ENCODE measurements around the gene DCTPP1. TPM values are rescaled to one million over a fixed set of nuclear protein-coding genes. Genes with fewer than 3 reads are reported as not detected.

DCTPP1 gene
- polyA plus RNA-seq, 1 of the 3 experiments (the other 2 are of a cell fraction), result 79.2 TPM

- no peak for TF ChIP-seq GABPA (IDR thresholded peaks at IDR 0.05; ENCODE audit: low read depth)
Measured at GRCh38 chr16:30375864-30376263, 54.0 kb downstream of the DCTPP1 start (continued).

- Histone ChIP-seq H3K4me3 (ENCODE audit: low read depth in 2 of 2, low read length in 1 of 2) (no peak within 1 kb of the TSS), H3K36me3 (replicated peaks in 1 of 2; ENCODE audit: control insufficient read depth in 1 of 2, insufficient read depth in 2 of 2, low read length in 1 of 2) (no peaks in the 10 kb centered on the region), H3K79me2 (ENCODE audit: insufficient read depth) (peaks cover 10% of the 10 kb centered on the region), H4K20me1 (ENCODE audit: insufficient read depth) (peaks cover 4% of the 10 kb centered on the region), H3K9me3 (no peaks in the 10 kb centered on the region), H2AFZ (ENCODE audit: low read depth) (no peak within 1 kb of the TSS), H3F3A (replicated peaks; ENCODE audit: insufficient read depth) (peaks cover 11% of the 10 kb centered on the region), H3K27ac (ENCODE audit: low read depth in 2 of 2, low read length in 1 of 2) (no peak within 1 kb of the TSS), H3K27me3 (ENCODE audit: insufficient read depth) (no peaks in the 10 kb centered on the region), H3K9me2 (no peaks in the 10 kb centered on the region), H3K4me2 (no peak within 1 kb of the TSS), H3K4me1 (ENCODE audit: control insufficient read depth in 1 of 2, insufficient read depth in 2 of 2, low read depth in 1 of 2, low read length in 1 of 2) (peaks cover 10 to 25% of the 10 kb centered on the region in 2 experiments; a peak in 3 of 4 replicates), H3K9ac (no peak within 1 kb of the TSS)
- no peak for DNase-seq
- WGBS (ENCODE audit: low lambda C conversion rate), result 83% methylated on average over 2 of the region's 6 CpGs
- TF ChIP-seq JUND (IDR thresholded peaks at IDR 0.05) (no peak), MEF2A (IDR thresholded peaks at IDR 0.05; ENCODE audit: borderline replicate concordance, low read depth) (no peak), USF1 (IDR thresholded peaks at IDR 0.05; ENCODE audit: borderline replicate concordance, low read depth) (no peak), RFX5 (IDR thresholded peaks at IDR 0.05; ENCODE audit: low read length) (no peak), RXRA (IDR thresholded peaks at IDR 0.05; ENCODE audit: borderline replicate concordance, low read depth) (no peak), MXI1 (IDR thresholded peaks at IDR 0.05; ENCODE audit: low read depth, low read length) (no peak), POLR2AphosphoS5 (IDR thresholded peaks at IDR 0.05; ENCODE audit: low read depth, low read length) (no peak), FOSL2 (IDR thresholded peaks at IDR 0.05; ENCODE audit: borderline replicate concordance, low read depth) (no peak), NFIC (IDR thresholded peaks at IDR 0.05; ENCODE audit: borderline replicate concordance) (no peak), CHD2 (IDR thresholded peaks at IDR 0.05; ENCODE audit: low read length, partially characterized antibody) (no peak), TEAD4 (IDR thresholded peaks at IDR 0.05; ENCODE audit: borderline replicate concordance, insufficient read depth) (no peak)
- TF ChIP-seq, protein P1, sequence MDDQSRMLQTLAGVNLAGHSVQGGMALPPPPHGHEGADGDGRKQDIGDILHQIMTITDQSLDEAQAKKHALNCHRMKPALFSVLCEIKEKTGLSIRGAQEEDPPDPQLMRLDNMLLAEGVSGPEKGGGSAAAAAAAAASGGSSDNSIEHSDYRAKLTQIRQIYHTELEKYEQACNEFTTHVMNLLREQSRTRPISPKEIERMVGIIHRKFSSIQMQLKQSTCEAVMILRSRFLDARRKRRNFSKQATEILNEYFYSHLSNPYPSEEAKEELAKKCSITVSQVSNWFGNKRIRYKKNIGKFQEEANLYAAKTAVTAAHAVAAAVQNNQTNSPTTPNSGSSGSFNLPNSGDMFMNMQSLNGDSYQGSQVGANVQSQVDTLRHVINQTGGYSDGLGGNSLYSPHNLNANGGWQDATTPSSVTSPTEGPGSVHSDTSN (IDR thresholded peaks at IDR 0.05), result no peak
- TF ChIP-seq, protein P2, sequence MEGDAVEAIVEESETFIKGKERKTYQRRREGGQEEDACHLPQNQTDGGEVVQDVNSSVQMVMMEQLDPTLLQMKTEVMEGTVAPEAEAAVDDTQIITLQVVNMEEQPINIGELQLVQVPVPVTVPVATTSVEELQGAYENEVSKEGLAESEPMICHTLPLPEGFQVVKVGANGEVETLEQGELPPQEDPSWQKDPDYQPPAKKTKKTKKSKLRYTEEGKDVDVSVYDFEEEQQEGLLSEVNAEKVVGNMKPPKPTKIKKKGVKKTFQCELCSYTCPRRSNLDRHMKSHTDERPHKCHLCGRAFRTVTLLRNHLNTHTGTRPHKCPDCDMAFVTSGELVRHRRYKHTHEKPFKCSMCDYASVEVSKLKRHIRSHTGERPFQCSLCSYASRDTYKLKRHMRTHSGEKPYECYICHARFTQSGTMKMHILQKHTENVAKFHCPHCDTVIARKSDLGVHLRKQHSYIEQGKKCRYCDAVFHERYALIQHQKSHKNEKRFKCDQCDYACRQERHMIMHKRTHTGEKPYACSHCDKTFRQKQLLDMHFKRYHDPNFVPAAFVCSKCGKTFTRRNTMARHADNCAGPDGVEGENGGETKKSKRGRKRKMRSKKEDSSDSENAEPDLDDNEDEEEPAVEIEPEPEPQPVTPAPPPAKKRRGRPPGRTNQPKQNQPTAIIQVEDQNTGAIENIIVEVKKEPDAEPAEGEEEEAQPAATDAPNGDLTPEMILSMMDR (IDR thresholded peaks at IDR 0.05), result no peak
- ChIA-PET POLR2A (no interaction called here), CTCF (no interaction called here)
Measured at GRCh38 chr16:30374538-30374937, 55.3 kb downstream of the DCTPP1 start, which contains the start of gene MYL11. Gene MYL11, plus strand, starts transcription at chr16:30374802. Its CDS starts 56 bp downstream, at chr16:30374858.

Small RNA genes lying within 50 kb of the gene (small RNA-seq; reads per million reads assigned to genes)
- gene RF00019, result 0 reads per million in 7 experiments
- gene RF00406, result 0 to 23.0 (median 0) reads per million in 7 experiments

Other genes starting within 250 kb of the DCTPP1 start
- gene CORO1A, start 246.4 kb downstream of the DCTPP1 start, polyA plus RNA-seq (2012; rRNA removed), result 13.0 and 13.5 TPM in 2 replicates
- gene BOLA2B, start 236.4 kb downstream of the DCTPP1 start, polyA plus RNA-seq (2012; rRNA removed), result 660 and 726 TPM in 2 replicates
- gene SLX1A, start 236.2 kb downstream of the DCTPP1 start, polyA plus RNA-seq (2012; rRNA removed), result 45.0 and 68.8 TPM in 2 replicates
- gene SULT1A3, start 230.8 kb downstream of the DCTPP1 start, polyA plus RNA-seq (2012; rRNA removed), result 20.4 and 24.1 TPM in 2 replicates
- gene NPIPB13, start 181.6 kb downstream of the DCTPP1 start, polyA plus RNA-seq (2012; rRNA removed), result 1.9 and 5.3 TPM in 2 replicates
- gene CD2BP2, start 74.7 kb downstream of the DCTPP1 start, polyA plus RNA-seq (2012; rRNA removed), result 80.8 and 85.3 TPM in 2 replicates
- 15.7 and 20.5 TPM in 2 replicates for gene TBC1D10B, start 59.5 kb downstream of the DCTPP1 start, polyA plus RNA-seq (2012; rRNA removed)
- 0.23 TPM in 1 of 2 replicates, not detected in the other for gene MYL11, start 55.2 kb downstream of the DCTPP1 start, polyA plus RNA-seq (2012; rRNA removed)
- gene SEPTIN1, start 47.5 kb downstream of the DCTPP1 start, polyA plus RNA-seq (2012; rRNA removed), result 0.13 and 0.25 TPM in 2 replicates
- gene ZNF48, start 34.6 kb downstream of the DCTPP1 start, polyA plus RNA-seq (2012; rRNA removed), result 7.9 and 8.8 TPM in 2 replicates
- 20.4 and 21.7 TPM in 2 replicates for gene ZNF771, start 22.4 kb downstream of the DCTPP1 start, polyA plus RNA-seq (2012; rRNA removed)
- gene SEPHS2, start 15.8 kb upstream of the DCTPP1 start, polyA plus RNA-seq (2012; rRNA removed), result 30.8 and 36.3 TPM in 2 replicates
- gene ITGAL, start 42.7 kb upstream of the DCTPP1 start, polyA plus RNA-seq (2012; rRNA removed), result 0.12 and 0.28 TPM in 2 replicates
- 26.0 and 26.5 TPM in 2 replicates for gene ZNF768, start 96.5 kb upstream of the DCTPP1 start, polyA plus RNA-seq (2012; rRNA removed)
- 5.6 and 5.8 TPM in 2 replicates for gene ZNF747, start 104.8 kb upstream of the DCTPP1 start, polyA plus RNA-seq (2012; rRNA removed)
- 2.8 and 3.4 TPM in 2 replicates for gene ZNF764, start 128.3 kb upstream of the DCTPP1 start, polyA plus RNA-seq (2012; rRNA removed)
- 9.1 and 13.4 TPM in 2 replicates for gene ZNF688, start 141.7 kb upstream of the DCTPP1 start, polyA plus RNA-seq (2012; rRNA removed)
- 8.8 and 10.6 TPM in 2 replicates for gene ZNF785, start 155.7 kb upstream of the DCTPP1 start, polyA plus RNA-seq (2012; rRNA removed)
- gene ZNF689, start 180.4 kb upstream of the DCTPP1 start, polyA plus RNA-seq (2012; rRNA removed), result 2.9 and 3.4 TPM in 2 replicates
- 7.5 and 13.5 TPM in 2 replicates for gene PRR14, start 220.9 kb upstream of the DCTPP1 start, polyA plus RNA-seq (2012; rRNA removed)
- 9.6 and 11.5 TPM in 2 replicates for gene FBRS, start 228.4 kb upstream of the DCTPP1 start, polyA plus RNA-seq (2012; rRNA removed)